ENCODE results near the gene DEFB113. TPM values are rescaled to one million over a fixed set of nuclear protein-coding genes. Genes with fewer than 3 reads are reported as not detected.

DEFB113 gene, protein sequence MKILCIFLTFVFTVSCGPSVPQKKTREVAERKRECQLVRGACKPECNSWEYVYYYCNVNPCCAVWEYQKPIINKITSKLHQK
- not detected in 2 replicates for total RNA-seq (ENCODE audit: low replicate concordance)

DNA sequence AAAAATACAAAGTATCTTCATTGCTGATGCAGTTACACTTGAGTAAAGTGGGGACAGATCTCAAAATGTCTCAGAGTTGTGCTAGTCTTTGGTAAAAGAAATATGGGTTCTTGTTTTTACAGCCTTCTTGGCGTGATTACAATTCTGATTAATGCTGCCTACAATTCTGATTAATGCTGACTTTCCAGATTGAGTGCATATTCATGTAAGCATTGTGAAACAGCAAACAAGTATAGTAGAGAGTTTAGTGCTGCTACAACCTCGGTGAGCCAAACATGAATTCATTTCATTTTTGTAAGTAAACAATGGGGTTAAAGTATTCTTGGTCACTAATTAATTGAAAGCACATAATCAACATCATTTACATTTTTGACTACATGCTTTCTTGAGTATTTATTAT lies at the start of gene DEFB113:
TSS of gene DEFB113 (minus strand) at position 21 of the 400 bp plus-strand sequence. CDS start at position 21, 0 bp downstream.

DNA sequence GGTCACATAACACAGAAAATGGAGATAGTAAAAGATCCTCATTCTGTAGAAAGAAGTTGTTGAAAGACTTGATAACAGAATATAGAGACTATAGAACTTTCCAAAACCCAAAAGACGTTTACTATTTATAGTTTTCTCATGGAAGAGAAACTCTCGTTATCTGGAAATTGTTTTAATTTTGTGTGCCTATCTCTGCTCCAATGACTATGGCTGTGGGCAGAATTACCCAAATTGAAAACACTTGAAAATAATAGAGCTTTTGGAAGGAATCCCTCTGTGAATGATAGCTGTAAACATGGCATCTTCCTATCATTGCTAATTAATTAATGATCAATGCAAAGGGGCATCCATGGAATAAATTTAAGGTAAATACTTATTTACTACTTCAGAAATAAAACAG lies 5.4 kb downstream of the DEFB113 start, which contains the start of gene DEFB114:
TSS of gene DEFB114 (minus strand) at position 101 of the 400 bp plus-strand sequence. CDS start at position 42, 59 bp downstream.

Other genes with a start within 250 kb of the DEFB113 start
- gene CRISP3, start 225.2 kb downstream of the DEFB113 start, total RNA-seq (ENCODE audit: low replicate concordance) = not detected in 2 replicates
- gene PGK2, start 182.3 kb downstream of the DEFB113 start, total RNA-seq (ENCODE audit: low replicate concordance) = not detected in 2 replicates
- gene CRISP1, start 103.1 kb downstream of the DEFB113 start, total RNA-seq (ENCODE audit: low replicate concordance) = not detected in 2 replicates
- not detected in 2 replicates for gene DEFB114, start 5.5 kb downstream of the DEFB113 start, total RNA-seq (ENCODE audit: low replicate concordance)
- not detected in 2 replicates for gene DEFB110, start 52.4 kb upstream of the DEFB113 start, total RNA-seq (ENCODE audit: low replicate concordance)
- gene DEFB112, start 80.3 kb upstream of the DEFB113 start, total RNA-seq (ENCODE audit: low replicate concordance) = not detected in 2 replicates